Calu3 (cell line): Measurements from ENCODE around the gene HYI. TPM values are rescaled to one million over a fixed set of nuclear protein-coding genes. Genes with fewer than 3 reads are reported as not detected.

Experiments used
- BruUV-seq: library from RNA; stranded (reverse); fragments of 400-500 nt; replicated peaks from 2 replicates; lab custom pipeline; 2021; lab: Mats Ljungman, UMichigan
- CTCF ChIA-PET: fragments of 300-600 bp; sonication (Branson Sonifier 250); formaldehyde crosslinking; loops from one replicate; lab custom pipeline; 2022; ENCODE audit warnings: antibody characterized with exemption; lab: Charles Lee
- DNase-seq: peaks from one replicate; pipeline ENCODE4 v3.0.0; 2022
- H3K27ac Mint-ChIP-seq: one replicate; pipeline ENCODE4 v1.8.0; 2022; ENCODE audit warnings: mixed read lengths; ENCODE audit not compliant: unreplicated experiment
- H3K27me3 Mint-ChIP-seq: one replicate; pipeline ENCODE4 v1.8.0; 2022; ENCODE audit warnings: mixed read lengths; ENCODE audit not compliant: unreplicated experiment
- H3K36me3 Mint-ChIP-seq: one replicate; pipeline ENCODE4 v1.8.0; 2022; ENCODE audit warnings: mild to moderate bottlenecking, moderate library complexity, mixed read lengths; ENCODE audit not compliant: insufficient read depth, unreplicated experiment
- H3K4me1 Mint-ChIP-seq: one replicate; pipeline ENCODE4 v1.8.0; 2022; ENCODE audit warnings: mild to moderate bottlenecking, low read depth, mixed read lengths; ENCODE audit not compliant: unreplicated experiment
- H3K4me3 Mint-ChIP-seq: one replicate; pipeline ENCODE4 v1.8.0; 2022; ENCODE audit warnings: mild to moderate bottlenecking, low read depth, moderate library complexity, mixed read lengths; ENCODE audit not compliant: unreplicated experiment
- H3K9me3 Mint-ChIP-seq: one replicate; pipeline ENCODE4 v1.8.0; 2022; ENCODE audit warnings: low read depth, mixed read lengths; ENCODE audit not compliant: unreplicated experiment
- intact Hi-C: fragments of 100-400 bp; cut with micrococcal nuclease; formaldehyde crosslinking; loops from one replicate; pipeline ENCODE4 v1.10.0; 2022; ENCODE audit not compliant: unreplicated experiment
- total RNA-seq: library from RNA; stranded (reverse); gene quantifications from 2 replicates; pipeline ENCODE4 v1.2.3, GENCODE V29; 2022
- TF ChIP-seq, protein P1 (sequence below): fragments of 200-600 bp; IDR thresholded peaks from one replicate; pipeline ENCODE4 v1.8.0; 2022; ENCODE audit warnings: antibody characterized with exemption; ENCODE audit not compliant: unreplicated experiment

The HYI gene
- total RNA-seq, 1 experiment from 2014 or later: 67.4 TPM

- no peaks in the 10 kb centered on the region for H3K27me3 Mint-ChIP-seq
- no TSS peak for BruUV-seq
- H3K9me3 Mint-ChIP-seq: no peaks in the 10 kb centered on the region
- intact Hi-C loops: loop anchor here (5.0 kb wide), 1 partner anchor 75 kb away; no protein-coding TSS in a partner anchor
- DNase-seq: no peak
- TF ChIP-seq, protein P1, sequence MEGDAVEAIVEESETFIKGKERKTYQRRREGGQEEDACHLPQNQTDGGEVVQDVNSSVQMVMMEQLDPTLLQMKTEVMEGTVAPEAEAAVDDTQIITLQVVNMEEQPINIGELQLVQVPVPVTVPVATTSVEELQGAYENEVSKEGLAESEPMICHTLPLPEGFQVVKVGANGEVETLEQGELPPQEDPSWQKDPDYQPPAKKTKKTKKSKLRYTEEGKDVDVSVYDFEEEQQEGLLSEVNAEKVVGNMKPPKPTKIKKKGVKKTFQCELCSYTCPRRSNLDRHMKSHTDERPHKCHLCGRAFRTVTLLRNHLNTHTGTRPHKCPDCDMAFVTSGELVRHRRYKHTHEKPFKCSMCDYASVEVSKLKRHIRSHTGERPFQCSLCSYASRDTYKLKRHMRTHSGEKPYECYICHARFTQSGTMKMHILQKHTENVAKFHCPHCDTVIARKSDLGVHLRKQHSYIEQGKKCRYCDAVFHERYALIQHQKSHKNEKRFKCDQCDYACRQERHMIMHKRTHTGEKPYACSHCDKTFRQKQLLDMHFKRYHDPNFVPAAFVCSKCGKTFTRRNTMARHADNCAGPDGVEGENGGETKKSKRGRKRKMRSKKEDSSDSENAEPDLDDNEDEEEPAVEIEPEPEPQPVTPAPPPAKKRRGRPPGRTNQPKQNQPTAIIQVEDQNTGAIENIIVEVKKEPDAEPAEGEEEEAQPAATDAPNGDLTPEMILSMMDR: no peak
- peak overlapping the region; percentile 49 for H3K4me3 Mint-ChIP-seq
- peaks cover 76% of the 10 kb centered on the region for H3K36me3 Mint-ChIP-seq
- CTCF ChIA-PET: no interaction called here
- H3K27ac Mint-ChIP-seq: peak overlapping the region; percentile 50
- H3K4me1 Mint-ChIP-seq: peaks cover 22% of the 10 kb centered on the region
These were observed 1.8 kb downstream of the HYI start for GRCh38 chr1:43451701-43452532.

- no TSS peak for BruUV-seq
- TF ChIP-seq, protein P1: no peak
- Mint-ChIP-seq H3K27ac (peak overlapping the region; percentile 50), H3K4me1 (peaks cover 22% of the 10 kb centered on the region), H3K36me3 (peaks cover 82% of the 10 kb centered on the region), H3K4me3 (peak overlapping the region; percentile 49), H3K9me3 (no peaks in the 10 kb centered on the region), H3K27me3 (no peaks in the 10 kb centered on the region)
- no peak for DNase-seq
- intact Hi-C loops: loop anchor here (5.0 kb wide), 1 partner anchor 76 kb away; no protein-coding TSS in a partner anchor
- CTCF ChIA-PET: no interaction called here
These were observed 2.6 kb downstream of the HYI start for GRCh38 chr1:43451157-43451591.

DNA sequence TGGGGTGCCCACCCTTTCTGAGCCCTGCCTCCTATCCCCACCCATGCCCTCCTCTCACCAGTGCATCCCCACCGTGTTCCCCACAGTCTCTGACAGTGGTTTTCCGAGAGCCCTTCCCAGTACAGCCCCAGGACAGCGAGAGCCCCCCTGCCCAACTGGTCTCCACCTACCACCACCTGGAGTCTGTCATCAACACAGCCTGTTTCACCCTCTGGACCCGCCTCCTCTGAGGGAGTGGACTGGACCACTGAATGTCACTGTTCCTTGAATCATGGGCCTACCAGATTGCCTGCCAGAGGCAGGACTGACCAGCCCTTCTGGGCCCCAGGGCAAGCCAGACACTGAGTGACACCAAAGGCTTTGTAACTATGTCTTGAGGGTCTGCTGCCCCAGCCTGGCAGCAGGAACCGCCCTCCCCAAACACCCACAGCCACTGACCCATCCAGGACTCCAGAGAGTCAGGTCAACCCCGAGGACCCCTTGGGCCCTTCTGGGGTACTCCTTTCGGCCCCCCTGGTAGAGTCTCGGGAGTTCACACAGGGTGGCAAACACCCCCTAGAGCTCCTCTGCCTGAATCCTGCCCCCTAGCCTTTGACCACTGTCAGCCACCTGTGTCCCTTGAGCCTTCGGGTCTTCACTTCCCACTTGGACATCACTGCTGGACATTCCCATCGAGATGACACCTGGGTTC lies 3.3 kb downstream of the HYI start:
- Mint-ChIP-seq H3K27me3 (no peaks in the 10 kb centered on the region), H3K4me1 (peaks cover 27% of the 10 kb centered on the region), H3K9me3 (no peaks in the 10 kb centered on the region), H3K36me3 (peaks cover 89% of the 10 kb centered on the region), H3K27ac (no peak overlapping the region), H3K4me3 (no peak overlapping the region)
- no peak for DNase-seq
- BruUV-seq: no TSS peak
- intact Hi-C loops: loop anchor here (5.0 kb wide), 1 partner anchor 77 kb away; no protein-coding TSS in a partner anchor
- TF ChIP-seq, protein P1: no peak
- CTCF ChIA-PET: no interaction called here

GRCh38 chr1:43449708-43450069 lies 4.0 kb downstream of the HYI start:
- CTCF ChIA-PET: no interaction called here
- no peak overlapping the region for H3K27ac Mint-ChIP-seq
- H3K9me3 Mint-ChIP-seq: no peaks in the 10 kb centered on the region
- H3K4me1 Mint-ChIP-seq: peaks cover 31% of the 10 kb centered on the region
- H3K36me3 Mint-ChIP-seq: peaks cover 93% of the 10 kb centered on the region
- BruUV-seq: no TSS peak
- TF ChIP-seq, protein P1: no peak
- no peak overlapping the region for H3K4me3 Mint-ChIP-seq
- H3K27me3 Mint-ChIP-seq: no peaks in the 10 kb centered on the region
- no peak for DNase-seq
- intact Hi-C loops: loop anchor here (5.0 kb wide), 1 partner anchor 78 kb away; no protein-coding TSS in a partner anchor
